ENCODE measurements around the gene NFIC.

GRCh38 chr19:3453840-3454239, 87.5 kb downstream of the NFIC start:
- TF ChIP-seq JUNB (IDR thresholded peaks at IDR 0.05), result no peak
- no peak for TF ChIP-seq RARB (CRISPR knock-in tag; IDR thresholded peaks at IDR 0.05)
- TF ChIP-seq CTCF (IDR thresholded peaks at IDR 0.05), result no peak
- no peak for TF ChIP-seq KDM1A (IDR thresholded peaks at IDR 0.05; ENCODE audit: low read depth)
- no peak for TF ChIP-seq SMC3 (IDR thresholded peaks at IDR 0.05)

Measured in A549 (cell line).